D721Med (cell line): ENCODE data around the gene MSN.

Source experiments
- DNase-seq: peaks from one replicate; pipeline ENCODE4 v3.0.0; 2011; ENCODE audit warnings: low spot score; ENCODE audit not compliant: insufficient read length
- FAIRE-seq: peaks from 2 replicates; lab custom pipeline; 2011; peaks lifted over from hg19 to GRCh38; lab: Jason Lieb, UNC
- TF ChIP-seq, protein P1 (sequence below): IDR thresholded peaks from 2 replicates; pipeline ENCODE4 v1.5.1; 2012; ENCODE audit warnings: mild to moderate bottlenecking, control low read depth; ENCODE audit not compliant: insufficient read depth; ENCODE audit errors: missing control alignments

The MSN gene

DNA sequence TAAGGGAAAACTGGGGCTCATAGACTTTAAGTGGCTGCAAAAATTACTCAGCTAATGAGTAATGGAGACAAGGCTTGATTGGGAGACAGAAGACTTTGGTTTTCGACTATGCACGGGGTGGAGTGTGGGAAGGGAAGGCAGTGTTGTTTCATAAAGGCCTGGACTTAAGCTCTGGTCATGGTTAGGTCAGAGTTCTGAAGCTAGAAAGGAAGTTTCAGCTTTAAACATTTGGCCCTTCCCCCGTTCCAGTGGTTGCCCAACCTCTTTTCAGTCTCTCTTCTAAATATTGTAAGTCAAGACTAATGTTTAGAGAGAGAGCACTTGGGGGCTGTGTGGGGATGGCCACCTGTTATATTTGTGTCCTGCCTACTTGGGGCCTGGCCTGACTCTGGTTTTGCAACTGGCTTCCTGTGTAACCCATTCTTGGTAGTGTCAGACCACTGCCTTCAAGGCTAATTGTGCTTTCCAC, 21.0 kb downstream of the MSN start:
- FAIRE-seq = no peak
- no peak for DNase-seq

DNA sequence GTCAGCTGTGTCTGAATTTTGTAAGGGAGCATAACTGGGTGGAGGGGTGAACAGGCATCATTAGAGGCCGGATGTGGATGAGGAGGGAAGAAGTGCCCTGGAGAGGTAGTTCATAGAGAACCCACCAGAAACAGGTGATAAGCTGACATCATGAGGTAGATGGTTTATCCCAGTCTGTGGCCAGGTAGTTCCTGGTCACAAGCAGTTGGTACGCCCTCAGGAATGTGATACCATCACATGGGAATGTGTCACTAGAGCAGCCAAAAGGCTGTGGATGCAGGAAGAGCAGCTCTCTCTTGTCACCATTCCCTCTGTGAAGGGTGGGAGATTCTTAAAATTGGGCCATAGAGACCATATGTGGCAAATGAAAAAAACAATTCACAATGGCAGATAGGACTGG, 21.9 kb downstream of the MSN start:
- no peak for FAIRE-seq
- DNase-seq = no peak
- TF ChIP-seq, protein P1, sequence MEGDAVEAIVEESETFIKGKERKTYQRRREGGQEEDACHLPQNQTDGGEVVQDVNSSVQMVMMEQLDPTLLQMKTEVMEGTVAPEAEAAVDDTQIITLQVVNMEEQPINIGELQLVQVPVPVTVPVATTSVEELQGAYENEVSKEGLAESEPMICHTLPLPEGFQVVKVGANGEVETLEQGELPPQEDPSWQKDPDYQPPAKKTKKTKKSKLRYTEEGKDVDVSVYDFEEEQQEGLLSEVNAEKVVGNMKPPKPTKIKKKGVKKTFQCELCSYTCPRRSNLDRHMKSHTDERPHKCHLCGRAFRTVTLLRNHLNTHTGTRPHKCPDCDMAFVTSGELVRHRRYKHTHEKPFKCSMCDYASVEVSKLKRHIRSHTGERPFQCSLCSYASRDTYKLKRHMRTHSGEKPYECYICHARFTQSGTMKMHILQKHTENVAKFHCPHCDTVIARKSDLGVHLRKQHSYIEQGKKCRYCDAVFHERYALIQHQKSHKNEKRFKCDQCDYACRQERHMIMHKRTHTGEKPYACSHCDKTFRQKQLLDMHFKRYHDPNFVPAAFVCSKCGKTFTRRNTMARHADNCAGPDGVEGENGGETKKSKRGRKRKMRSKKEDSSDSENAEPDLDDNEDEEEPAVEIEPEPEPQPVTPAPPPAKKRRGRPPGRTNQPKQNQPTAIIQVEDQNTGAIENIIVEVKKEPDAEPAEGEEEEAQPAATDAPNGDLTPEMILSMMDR = no peak

More for the DNA sequence above, 21.0 kb downstream of the MSN start:
- TF ChIP-seq, protein P1 = no peak

DNA sequence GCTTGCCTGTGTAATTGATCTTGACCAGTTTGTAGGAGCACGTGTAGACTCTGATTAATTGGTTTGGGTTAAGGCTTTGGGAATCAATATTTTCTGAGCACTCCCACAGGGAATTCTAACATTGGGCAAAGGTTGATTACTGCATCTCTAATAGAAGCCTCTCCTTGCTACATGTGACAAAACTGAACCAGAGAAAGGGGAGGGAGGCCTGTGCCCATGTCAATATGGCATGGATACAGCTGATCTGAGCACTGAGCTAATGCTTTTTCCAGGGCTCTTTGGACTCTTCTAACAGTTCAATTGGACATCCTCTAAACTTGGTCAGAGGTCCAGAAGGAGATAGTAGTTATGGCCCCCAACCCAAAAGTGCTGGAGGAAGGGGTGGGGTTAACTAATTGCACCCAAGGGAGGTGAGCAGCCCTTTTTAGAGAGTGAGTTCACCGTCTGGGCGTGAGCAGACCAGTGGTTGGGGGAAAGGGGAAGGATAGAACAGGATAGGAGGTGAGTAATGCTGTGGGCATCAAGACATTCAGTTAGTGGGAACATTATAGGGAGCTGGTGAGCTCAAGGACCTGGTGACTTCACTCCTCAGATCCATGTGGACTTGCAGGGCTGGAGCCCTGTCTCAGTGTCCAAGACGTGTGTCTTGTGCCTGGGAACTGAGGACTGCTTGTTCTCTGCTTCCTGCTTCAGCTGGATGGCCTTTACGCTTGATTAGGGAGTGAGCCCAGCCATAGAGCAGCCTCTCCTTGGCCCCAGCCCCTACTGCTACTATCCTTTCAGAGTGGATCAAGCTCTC, 22.8 kb downstream of the MSN start:
- FAIRE-seq (no peak), DNase-seq (no peak)
- TF ChIP-seq, protein P1 = no peak

DNA sequence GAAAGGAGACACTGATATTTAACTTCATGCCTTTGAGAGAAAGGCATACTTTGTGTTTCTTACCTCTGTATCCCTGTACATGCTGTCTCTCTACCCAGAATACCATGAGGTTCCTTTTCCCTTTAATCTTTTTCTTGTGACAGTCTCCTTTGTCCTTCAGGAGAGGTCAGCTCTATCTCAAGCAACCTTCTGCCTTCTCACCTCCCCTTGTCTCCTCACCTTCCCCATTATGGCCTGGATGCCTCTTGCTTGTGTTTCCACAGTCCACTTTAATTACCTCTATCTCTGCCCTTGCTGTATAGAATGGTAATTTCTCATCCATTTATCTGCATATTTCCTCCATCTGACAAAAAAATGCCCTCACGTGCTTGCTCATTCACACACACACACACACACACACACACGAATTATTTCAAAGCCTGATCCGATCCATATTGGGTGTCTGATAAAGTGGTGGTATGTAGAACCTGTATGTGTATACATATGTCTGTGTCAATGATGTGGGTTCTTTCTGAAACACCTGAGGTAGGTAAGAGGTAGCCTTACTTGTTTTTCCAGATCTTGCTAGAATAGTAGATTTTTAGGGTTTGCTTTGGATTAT, 28.5 kb downstream of the MSN start:
- no peak for FAIRE-seq
- DNase-seq = no peak

DNA sequence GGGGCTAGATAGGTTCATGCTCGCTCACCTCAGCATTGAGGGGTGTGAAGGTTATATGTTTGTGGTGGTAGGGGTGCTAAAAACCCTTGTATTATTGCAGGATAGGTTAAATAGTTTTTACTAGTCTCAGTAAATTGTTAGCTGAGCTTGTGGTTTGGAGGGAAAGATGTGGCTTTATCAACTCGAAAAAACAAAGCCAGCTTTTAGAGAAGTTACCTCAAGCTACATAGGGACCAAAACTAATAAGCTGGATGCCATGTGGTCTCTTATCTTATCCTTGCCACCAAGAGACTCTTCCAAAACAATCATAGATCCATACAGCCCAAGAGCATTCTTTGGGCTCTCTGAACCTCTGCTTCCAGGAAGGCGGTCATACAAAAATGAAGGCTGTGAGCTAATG, 29.2 kb downstream of the MSN start:
- FAIRE-seq = no peak
- TF ChIP-seq, protein P1 = no peak
- no peak for DNase-seq

More for the DNA sequence above, 28.5 kb downstream of the MSN start:
- TF ChIP-seq, protein P1 = no peak

DNA sequence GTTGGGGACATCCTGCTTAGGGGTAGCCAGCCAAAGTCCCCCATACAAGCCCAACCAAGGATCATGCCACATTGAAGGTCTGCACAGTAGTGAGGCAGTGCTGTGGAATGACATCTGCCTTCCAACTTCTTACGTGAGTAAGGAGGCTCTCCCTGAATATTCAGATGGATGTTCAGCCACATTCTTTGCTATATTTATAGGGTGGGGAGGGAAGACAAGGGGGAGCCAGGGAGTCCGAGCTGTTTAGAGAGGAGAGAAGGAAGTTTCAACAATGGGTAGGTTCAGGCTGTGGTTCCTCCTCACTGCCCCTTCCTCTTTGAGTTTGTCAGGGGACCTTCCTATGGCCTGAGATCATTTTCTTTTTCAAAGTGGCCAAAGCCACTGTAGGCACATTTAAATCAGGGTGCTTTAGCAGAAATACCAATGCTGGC, 29.8 kb downstream of the MSN start:
- TF ChIP-seq, protein P1 = no peak
- FAIRE-seq = no peak
- no peak for DNase-seq
